Stimulated activated CD8-positive, alpha-beta memory T cell treated with anti-CD3 and anti-CD28 coated beads, Interleukin-7, amount 100 ng/mL, for 1 hour (primary cell): ENCODE measurements around the gene PAX9.

Experiments
- DNase-seq, 2 donors: peaks; one replicate each; pipeline ENCODE4 v3.0.0-alpha.2; 2020; ENCODE audit warnings: low read depth in 2 of 2

The PAX9 gene

GRCh38 chr14:36655963-36656686 is 5.5 kb upstream of the PAX9 start:
- no peak for DNase-seq

DNA sequence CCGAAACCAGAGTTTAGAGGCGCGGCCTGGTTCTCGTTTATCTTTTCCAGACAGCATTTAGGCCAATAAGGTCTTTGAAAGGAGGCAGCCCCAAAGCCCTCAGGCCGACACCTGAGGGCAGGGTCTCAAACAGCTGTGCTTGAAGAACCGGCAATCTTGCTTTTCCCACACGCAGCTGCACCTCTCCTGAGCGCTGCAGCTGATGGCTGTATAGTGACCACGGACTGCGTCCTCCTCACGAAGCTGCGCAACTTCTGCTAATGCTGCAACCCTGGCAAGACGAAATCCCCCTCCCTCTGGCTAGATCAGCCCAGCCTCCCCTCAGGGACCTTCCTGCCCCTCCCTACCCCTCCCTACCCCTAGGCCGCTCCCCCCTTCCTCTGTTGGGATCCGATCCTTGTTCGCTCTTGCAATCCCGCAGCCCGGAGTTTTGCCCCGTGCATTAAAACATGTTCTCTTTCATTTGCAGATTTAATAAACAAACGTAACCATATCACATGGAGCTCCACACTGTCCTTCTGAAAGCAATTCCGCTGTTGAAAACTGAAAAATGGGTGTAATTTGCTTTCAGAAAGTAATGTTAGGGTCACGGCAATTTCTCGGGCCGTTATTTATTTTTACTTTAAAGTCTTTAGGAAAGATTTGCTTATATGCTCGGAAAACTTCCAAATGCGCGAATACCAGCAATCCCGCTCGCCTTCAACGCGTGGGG is 4.8 kb upstream of the PAX9 start:
- no peak for DNase-seq

- DNase-seq, result no peak
These were observed 4.1 kb upstream of the PAX9 start for GRCh38 chr14:36657399-36658122.

- no peak for DNase-seq
These were observed 3.3 kb upstream of the PAX9 start for GRCh38 chr14:36658123-36659009.

GRCh38 chr14:36659010-36659821 is 2.4 kb upstream of the PAX9 start:
- DNase-seq, result no peak

DNA sequence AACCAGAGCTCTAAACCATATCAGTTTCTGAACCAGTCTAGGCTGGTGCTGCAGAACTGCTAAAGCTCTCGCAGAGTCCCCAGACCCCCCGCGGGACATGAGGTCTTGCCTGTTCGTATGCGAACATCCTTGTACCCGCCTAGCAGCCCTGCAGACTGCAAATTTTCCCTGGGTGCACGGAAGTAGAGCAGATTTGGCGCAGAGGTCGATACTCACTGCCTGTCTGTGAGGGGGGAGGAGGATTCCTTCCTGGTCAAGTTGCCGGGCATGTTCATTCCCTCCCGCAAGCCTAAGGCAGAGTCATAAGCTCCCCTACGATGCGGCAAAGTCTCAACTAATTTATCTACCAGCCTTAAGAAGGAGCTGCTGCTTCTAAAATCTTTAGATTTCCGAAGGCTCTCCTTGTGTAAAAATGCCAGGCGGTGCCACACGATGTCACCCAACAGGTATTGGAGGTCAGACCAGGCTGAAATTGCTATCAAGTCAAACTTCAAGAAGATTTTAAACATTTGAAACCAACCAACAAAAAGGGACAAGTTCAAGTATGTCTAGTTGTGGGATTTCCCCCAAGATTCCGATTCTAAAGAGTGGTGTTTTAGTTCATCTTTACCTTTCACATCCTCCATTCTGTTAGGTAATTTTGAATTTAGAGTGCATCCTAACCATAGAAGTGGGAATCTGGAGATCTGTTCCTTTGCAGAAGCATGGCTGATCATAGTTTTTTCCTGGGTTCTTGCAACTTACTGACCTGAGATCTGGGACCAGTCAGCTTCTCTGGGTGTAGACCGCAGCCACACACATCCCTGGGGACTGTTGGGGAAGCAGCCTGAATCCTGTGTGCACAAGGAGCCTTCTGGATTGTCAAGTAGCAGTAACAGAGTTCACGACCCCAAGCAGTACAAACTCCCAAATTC is 1.6 kb upstream of the PAX9 start:
- DNase-seq, result no peak

DNA sequence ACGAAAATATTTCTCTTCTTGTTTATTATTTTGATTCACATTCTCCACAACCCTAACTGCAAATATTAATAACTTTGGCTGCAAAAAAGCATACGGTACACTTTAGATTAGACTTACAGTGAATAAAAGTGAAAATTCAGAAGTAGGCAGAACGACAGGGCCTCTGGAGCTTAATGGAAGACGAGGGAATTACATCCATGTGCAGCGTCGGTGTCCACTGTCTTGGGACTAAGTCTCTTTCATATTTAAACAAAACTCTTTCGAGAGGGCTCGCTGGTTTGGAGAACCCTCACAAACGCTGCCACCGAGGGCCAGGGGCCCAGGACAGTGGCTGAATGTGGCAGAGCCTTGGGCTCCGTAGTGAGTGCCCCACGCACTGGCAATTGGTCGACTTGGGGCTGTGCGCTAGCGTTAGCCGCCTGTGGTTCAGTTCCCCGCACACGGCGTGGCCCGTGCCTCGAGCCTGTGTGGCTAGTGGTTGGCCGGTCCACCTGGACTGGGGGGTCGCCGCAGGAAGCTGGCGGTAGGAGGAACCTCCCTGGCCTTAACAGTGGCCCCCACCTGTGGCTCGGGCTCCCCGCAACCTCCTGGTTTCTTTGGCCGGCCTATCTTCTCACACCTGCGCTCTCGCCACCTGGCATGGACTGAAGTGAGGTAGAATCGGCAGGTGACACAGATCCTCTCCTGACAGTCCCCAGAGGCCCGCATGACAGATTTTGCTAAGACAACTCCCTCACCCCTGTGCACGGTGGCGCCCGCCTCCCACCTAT is 739 bp upstream of the PAX9 start:
- DNase-seq, result no peak

- DNase-seq, result no peak
These were observed 540 bp downstream of the PAX9 start for GRCh38 chr14:36662258-36662542.

- DNase-seq, result no peak
These were observed 1.1 kb downstream of the PAX9 start for GRCh38 chr14:36662543-36663403.

GRCh38 chr14:36663404-36664321 is 2.0 kb downstream of the PAX9 start:
- no peak for DNase-seq

GRCh38 chr14:36664322-36665193 is 2.9 kb downstream of the PAX9 start:
- DNase-seq, result no peak

DNA sequence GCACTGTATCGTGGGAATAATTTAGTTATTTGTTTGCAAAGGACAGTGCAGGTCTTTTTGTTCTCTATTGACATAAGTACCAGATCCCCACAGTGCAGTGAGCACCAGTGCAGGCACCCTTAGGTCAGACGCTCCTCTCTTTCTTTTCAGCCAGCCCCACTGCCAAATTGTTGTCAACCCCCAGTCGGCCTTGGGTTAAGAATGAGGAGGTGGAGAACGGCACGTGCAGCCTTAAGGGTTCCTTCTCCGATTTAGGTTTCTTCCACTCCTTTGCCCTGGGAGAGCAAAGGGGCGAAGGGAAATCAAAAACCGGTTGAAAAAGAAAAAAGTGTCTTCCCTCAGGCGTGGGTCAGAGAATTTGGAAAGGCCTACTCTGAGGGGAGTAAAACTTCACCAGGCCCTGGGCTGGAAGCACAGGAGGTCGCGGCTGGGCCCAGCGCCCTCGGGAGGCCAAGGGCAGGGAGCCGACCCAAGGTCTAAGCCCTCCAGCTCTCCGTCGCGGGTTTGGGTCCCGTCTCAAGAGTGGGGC is 4.3 kb downstream of the PAX9 start:
- DNase-seq, result no peak

DNA sequence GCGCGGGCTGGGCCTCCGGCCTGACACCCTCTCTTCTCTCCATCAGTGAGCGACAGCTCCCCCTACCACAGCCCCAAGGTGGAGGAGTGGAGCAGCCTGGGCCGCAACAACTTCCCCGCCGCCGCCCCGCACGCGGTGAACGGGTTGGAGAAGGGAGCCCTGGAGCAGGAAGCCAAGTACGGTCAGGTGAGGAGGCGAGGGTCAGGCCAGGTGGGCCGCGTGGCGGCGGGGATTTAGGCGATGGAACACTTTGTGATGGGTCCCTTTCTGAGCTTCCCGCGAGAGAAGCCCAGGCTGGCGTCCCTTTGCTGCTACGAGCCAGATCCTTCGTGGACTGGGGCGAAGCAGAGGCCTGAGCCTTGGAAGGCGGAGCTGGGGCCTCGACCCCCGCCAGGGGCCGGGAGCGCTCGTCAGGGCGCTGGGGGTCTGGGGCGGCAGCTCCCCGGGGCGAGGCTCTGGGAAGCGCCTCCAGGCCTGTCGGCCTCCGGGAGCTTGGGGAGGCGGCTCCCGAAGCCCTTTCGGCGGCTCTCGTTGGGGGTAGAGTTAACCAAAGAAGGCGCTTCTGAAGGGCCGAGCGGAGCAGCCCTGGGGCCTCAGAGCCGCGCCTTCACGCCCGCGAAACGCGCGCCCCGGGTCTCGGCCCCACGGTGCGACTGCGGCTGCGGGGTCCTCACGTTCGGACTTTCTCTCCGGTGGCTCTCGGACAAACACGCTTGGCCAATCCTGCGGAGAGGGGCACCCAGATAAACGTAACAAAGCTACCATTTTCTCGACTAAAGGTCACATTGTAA is 5.0 kb downstream of the PAX9 start:
- DNase-seq, result no peak

DNA sequence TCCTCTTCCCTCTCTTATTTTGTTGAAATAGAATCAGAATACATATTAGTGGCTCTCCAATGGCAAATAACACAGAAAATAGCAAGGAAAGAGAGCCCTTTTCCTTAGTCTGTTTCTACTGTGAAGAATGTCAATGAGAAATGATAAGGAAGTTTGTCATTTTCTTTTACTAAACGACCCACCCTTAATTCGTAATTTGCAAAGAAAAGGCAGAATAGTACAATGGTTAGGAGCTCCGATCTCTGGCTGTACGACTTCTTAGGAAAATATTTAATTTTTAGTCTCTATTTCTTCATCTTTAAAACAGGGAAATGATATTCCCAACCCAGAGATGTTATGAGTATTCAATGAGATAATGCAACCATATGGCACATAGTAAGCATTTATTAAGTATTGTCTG is 6.0 kb downstream of the PAX9 start:
- DNase-seq, result no peak

DNA sequence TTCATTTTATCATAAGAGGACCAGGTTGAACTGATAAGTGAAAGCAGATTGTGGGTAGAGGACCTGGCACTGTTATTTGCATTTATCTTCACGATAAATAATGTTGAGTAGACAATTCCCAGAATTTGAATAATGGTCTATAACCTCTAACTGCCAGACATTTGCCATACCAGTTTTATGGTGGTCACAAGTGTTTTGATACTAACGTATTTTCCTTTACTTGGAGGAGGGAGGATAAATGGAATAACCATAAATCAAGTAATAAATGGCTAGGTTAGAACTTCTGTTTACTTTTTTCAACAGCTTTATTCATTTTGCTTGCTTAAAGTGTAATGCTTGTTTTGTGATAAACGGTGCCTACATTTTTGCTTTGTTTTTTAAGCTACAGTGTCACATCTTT is 9.5 kb downstream of the PAX9 start:
- no peak for DNase-seq
